Posterior cingulate gyrus (tissue), 11 donors: ENCODE data around the gene ZNF883.
"Not testable (repeated sequence)": the region's sequence is repeated elsewhere in the genome, so short reads cannot be mapped to it uniquely, and the experiment has no call there.

ENCODE experiments used
- DNase-seq, 10 donors: peaks; one replicate each; pipeline versions ENCODE4 v3.0.0 to v3.0.0-alpha.2; 2020 to 2021; ENCODE audit warnings: mixed read lengths in 3 of 10
- intact Hi-C: fragments of 100-400 bp; cut with DNase I; formaldehyde crosslinking; loops from one replicate; pipeline ENCODE4 v1.15.1; 2023

ZNF883 gene

DNA sequence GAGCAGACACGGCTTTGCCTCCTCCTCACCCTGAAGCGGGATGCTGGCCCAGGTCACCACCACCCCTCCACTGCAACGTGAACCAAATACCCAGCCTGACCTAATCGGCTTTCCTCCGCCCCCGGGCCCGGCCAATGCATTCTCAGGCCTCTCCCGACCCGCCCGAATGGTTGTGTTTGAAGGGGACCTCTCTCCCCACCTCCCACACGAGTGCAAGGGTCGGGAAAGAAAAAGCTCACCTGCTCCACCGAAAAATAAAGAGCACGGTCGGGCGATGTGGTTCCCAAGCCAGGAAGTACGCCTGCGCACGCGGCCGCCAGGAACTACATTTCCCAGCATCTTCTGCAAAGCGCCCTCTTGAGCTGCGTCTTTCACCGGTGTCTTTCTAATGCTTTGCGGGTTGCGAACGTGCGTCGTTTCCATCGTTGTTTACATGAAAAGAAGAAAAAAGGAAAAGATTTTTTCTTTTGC is at the start of gene ZNF883:
TSS of gene ZNF883 (minus strand) at position 282 of the 471 bp plus-strand sequence.
- intact Hi-C loops: loop anchor here (1.0 kb wide), 1 partner anchor 44 kb away; the partner anchor contains the start of gene ZFP37
- peak; percentile 55 to 95 (median 70) for DNase-seq

DNA sequence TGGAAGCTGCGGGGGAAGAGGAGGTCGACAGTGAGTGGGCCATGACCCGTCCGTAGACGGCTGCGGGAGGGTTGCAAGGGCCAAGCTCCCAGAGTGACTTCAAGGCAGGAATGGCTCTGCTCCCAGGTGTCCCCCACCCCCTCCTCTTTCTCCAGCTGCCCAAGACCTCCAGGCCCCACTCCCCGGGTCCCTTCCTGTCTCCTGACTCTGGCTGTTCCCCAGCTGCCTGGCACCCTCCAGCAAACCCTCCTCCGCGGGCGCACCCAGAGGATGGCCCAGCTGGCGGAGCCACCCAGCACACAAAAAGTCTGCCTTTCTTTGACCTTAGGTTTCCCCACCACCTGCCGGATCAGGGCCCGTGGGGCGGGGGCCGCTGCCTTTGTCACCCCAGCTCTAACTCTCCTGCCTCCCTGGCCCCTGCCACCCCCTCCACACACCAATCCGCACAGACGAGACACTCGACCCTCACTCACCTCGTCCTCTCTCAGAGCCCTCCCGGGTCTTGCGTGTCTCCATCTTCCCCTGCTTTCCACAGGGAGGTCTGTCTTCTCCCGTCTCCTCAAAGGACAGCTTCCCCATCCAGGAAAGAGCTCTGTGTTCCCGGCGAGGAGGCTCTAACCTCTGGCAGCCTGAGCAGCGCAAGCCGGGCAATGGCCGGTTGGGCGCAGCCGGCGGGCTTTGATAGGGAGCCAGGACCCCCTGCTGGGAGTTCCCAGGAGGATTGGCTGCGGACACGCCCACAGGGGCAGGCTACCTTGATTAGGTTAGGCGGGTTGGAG is 49.3 kb upstream of the ZNF883 start:
- intact Hi-C loops: not testable (repeated sequence)
- DNase-seq: peak in 3 of 10 donors; percentile 11 to 87 (median 27)

DNA sequence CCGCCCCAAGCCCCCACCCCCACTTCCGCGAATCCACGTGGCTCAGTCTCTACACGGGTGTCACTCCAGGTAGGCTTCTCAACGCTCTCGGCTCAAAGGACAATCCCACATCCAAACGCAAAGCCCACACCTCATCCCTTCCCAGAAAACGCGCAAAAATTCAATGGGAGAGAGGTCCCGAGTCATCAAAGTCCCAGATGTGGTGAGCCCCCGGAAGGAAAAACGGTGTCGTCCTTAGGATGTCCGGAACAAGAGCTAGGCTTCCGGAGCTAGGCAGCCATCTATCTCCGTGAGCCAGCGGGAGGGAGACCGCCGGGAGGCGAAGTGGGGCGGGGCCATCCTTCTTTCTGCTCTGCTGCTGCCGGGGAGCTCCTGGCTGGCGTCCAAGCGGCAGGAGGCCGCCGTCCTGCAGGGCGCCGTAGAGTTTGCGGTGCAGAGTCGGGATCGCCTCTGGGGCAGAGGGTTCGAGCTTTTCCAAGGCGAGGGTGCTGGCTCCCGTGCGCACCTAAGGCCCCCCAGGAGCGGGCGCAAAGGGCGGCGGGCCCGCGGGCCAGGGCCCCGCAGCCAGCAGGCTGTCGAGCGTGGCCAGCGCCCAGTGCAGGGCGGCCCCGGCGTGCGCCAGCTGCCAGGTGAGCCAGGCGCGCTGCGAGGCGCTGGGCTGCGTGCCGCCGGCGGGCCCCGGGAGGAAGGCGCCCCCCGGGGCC is 47.7 kb upstream of the ZNF883 start:
- intact Hi-C loops: loop anchor here (10.0 kb wide), 1 partner anchor 355 kb away; the partner anchor contains the start of genes C9orf43 and POLE3
- peak in 2 of 10 donors; percentile 26 to 86 for DNase-seq

DNA sequence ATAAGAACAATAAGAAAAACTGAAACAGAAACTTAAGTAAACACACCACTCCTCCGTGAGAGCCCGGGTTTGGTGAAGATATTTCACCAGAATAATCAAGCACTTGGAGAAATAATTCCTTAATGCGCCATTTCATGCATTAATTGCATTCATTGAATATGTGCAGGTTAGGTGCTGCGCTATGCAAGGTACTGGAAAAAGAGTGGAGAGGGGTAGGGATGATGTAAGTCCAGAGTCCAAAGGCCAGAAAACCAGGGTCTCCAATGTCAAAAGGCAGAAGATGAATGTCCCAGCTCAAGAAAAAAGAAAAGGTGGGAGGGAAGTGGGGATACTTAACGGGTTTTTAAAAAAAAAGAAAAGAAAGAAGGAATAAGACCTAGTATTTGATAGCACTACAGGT is 45.2 kb upstream of the ZNF883 start:
- intact Hi-C loops: loop anchor here (10.0 kb wide), 1 partner anchor 358 kb away; the partner anchor contains the start of genes C9orf43 and POLE3
- no peak for DNase-seq

DNA sequence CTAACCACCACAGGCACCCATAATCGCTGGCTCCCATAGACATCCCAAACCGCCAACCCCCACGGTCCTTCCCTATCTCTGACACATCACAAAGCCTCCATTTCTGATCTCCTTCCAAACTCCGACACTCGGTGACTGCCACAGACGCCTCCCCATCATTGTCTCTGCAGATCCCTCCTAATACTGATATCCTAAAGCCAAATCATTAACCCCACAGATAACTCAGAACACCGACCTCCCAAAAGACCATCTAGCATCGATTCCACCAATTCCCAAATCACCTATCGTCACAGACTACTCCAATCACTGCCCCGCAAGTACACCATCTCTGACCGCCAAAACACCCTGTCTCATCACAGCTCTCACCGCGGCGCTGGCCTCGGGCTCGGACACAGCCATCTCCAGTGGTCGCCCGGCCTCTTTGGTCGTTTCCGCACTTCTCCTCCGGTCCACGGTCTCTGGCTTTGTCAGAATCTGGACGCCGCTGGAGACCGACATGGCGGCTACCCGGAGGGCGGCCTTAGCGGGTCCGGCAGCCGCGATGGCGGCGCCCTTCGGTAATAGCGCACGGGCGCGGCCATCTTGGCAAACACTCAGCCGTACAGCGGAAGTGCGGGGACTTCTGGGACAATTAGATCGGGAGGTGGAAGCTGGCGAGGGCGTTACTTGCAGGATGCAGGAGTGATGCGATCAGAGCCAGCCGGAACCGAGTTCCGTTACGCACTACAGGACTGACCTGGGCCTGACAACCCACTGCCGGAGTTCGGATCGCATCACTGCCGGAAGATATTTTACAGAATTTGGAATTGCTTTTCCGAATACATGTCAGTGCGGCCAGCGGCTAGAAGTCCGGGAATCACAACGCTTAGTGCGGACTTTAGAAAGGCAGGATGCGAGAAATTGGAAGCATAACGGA is 44.5 kb upstream of the ZNF883 start, which contains the start of gene ZFP37:
TSS of gene ZFP37 (minus strand) at position 534 of the 916 bp plus-strand sequence. CDS start at position 498, 36 bp downstream.
- DNase-seq: peak; percentile 88 to 99 (median 95)
- intact Hi-C loops: loop anchor here (1.0 to 10.0 kb wide), 2 partner anchors 44 to 358 kb away; partner anchors contain the start of genes C9orf43, POLE3 and ZNF883

DNA sequence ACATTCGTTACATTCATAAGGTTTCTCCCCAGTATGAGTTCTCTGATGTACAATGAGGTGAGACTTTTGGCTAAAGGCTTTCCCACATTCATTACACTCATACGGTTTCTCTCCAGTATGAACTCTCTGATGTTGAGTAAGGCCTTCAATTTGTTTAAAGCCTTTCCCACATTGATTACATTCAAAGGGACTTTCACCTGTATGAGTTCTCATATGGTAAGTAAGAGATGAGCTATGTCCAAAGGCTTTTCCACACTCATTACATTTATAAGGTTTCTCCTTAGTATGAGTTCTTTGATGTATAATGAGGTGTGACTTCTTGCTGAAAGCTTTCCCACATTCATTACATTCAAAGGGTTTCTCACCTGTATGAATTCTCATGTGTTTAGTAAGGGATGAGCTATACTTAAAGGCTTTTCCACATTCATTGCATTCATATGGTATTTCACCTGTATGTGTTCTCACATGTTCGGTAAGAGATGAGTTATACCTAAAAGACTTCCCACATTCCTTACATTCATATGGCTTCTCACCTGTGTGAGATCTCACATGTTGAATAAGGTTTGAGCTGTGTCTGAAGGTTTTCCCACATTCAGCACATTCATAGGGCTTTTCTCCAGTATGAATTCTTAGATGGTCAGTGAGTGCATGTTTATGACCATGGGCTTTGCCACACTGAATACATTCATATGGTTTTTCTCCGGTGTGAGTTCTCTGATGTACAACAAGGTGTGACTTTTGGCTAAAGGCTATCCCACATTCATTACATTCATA is 31.1 kb upstream of the ZNF883 start:
- no peak for DNase-seq
- intact Hi-C loops: no loop called here

DNA sequence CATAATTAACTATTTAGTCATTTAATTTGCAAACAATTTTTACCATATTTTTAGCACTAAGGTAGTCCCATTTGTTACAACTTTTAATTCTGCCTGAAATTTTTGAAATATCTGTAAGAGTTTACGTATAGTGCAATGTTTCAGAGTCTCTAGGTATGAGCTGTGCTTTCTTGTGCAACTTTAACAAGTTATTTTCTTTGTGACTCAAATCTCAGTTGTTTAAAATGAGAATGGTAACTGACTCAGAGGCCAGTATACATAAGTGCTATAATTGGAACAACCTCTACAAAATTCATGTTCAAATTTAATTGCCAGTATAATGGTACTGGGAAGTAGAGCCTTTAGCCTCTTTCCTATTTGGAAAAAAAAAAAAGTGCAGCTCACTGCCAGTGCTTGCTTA is 14.2 kb upstream of the ZNF883 start:
- intact Hi-C loops: no loop called here

DNA sequence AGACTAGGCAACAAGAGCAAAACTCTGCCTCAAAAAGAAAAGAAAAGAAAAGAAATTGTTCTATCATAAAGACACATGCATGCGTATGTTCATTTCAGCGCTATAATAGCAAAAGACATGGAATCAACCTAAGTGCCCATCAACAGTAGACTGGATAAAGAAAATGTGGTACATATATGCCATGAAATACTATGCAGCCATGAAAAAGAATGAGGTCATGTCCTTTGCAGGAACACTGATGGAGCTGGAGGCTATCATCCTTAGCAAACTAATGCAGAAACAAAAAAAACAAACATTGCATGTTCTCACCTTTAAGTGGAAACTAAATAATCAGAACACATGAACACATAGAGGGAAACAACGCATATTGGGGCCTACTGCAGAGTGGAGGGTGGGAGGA is 6.3 kb upstream of the ZNF883 start:
- intact Hi-C loops: no loop called here
- no peak for DNase-seq

More for the DNA sequence above, 14.2 kb upstream of the ZNF883 start:
- DNase-seq: no peak

DNA sequence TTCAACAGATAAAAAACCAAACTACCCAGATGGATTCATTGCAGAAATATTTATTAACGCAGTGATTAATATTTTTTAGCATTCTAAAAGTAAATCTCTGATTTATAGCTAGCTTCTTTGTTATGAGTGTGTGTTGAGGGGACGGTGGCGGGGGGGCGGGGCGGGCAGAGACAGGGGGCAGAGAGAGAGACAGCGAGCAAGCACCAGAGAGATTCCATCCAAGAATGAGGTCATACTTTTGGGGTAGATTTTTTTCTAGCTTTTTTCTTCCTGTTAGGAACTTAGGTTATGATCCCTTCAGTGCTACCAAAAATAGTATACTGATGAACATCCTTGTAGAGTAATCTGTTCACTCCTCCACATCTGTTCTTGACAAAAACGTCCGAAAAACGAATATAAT is 500 bp upstream of the ZNF883 start:
- DNase-seq: no peak
- intact Hi-C loops: loop anchor here (1.0 kb wide), 1 partner anchor 44 kb away; the partner anchor contains the start of gene ZFP37

DNA sequence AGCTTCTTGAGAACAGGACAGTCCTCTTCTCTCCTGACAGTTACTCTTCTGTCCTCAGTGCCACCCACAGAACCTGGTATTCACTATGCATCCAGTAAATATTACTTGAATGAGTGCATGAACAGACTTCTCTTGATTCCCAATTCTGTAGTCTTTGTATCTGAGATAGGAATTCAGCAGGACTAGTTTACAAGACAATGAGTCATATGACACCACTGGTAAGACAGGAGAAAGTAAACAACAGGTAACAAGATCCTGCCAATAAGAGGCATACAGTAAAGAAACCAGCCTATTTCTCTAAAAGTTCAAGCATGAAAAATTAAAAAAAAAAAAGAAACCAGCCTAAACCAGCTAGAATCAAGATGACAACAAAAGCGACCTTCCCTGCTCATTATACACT is 6.2 kb downstream of the ZNF883 start:
- intact Hi-C loops: no loop called here
- DNase-seq: no peak

DNA sequence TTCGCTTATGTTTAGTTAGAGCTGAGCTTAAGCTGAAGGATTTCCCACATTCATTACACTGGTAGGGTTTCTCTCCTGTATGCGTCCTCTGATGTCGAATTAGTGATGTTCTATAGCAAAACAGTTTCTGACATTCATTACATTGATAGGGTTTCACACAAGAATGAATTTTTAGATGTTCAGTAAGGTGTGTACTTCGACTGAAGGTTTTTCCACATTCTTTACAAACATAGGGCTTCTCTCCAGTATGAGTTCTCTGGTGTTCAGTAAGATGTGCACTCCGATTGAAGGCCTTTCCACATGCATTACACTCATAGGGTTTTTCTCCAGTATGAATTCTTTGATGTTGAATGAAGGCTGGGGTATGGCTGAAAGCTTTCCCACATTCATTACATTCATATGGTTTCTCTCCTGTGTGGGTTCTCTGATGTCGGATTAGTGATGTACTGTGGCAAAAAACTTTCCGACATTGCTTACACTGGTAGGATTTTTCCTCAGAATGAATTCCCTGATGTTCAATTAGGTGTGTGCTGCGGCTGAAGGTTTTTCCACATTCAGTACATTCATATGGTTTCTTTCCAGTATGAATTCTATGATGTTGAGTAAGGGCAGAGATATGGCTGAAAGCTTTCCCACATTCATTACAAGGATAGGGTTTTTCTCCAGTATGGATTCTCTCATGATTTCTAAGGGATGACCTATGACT is 14.6 kb downstream of the ZNF883 start:
- DNase-seq: no peak
- intact Hi-C loops: no loop called here

DNA sequence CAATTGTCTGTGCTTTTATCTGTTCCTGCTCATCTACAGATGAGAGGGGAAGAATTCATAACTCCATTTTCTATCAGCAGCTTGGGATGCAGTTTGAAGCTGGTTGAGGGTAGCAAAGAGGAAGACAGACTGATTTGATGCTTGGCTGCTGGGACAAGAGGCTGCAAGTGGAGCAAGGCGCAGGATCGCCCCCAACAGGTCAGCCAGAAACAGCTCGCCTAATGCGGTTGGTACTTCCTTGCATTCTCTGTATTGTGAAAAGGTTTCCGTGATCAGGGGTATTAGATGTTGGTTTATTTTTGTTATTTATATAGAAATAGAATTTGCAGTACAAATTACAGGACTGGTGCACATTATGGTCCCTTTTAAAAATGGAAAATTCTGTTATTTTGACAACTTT is 40.6 kb downstream of the ZNF883 start:
- no peak for DNase-seq
- intact Hi-C loops: no loop called here

DNA sequence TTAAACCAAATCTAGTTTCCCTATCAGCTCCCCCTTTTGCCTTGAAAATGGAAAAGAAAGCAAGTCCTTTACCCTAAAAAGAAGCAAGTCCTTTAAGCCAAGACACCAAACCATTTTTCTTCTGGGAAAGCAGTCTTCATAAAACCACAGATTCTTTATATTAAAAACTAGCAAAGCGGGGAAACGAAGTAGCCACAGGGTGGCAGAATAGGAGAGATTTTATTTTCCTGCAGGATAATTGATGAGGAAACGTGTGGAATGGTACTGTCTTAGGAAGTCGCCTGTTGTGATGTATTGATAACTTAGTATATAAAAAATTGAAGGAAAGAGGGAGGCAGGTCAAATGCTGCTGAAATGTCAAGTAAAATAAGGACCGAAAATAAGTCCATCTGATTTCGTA is 41.1 kb downstream of the ZNF883 start:
- DNase-seq: no peak
- intact Hi-C loops: no loop called here

DNA sequence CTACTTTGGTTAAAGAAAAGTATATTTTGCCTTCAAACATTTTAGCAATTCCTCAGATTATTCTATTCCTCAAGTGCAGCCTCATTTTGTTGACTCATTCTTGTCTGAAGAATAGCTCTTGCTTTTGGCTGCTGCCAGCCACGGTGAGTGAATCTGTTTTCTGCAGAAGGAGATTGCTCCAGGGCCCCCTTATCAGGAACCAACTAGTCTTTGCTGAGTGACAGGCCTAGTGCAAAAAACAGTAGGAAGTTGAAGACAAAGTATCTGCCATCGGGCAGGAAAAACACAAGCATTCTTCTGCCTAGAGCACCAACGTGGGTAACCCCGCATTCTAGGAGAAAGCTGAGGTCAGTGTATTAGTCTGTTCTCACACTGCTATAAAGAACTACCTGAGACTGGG is 42.3 kb downstream of the ZNF883 start:
- intact Hi-C loops: no loop called here
- DNase-seq: no peak

DNA sequence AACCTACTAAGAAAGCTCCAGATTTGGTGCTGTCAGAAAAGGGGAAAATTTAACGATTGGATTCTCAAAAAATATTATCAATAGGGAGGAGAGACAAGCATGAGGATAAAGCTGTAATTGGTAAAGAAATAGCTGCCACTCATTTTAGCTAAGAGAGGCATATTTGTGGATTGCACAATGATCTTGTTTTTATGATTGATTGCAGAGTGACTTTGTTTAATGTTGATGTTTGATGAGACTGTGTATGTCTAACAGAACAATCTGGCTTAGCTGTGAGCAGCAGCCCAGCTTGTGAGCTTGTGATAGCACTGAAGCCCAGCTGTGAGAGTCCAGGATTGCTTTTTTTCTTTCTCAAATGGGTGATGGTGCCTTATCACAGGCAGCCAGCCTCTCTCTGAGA is 56.4 kb downstream of the ZNF883 start:
- intact Hi-C loops: no loop called here
- no peak for DNase-seq

DNA sequence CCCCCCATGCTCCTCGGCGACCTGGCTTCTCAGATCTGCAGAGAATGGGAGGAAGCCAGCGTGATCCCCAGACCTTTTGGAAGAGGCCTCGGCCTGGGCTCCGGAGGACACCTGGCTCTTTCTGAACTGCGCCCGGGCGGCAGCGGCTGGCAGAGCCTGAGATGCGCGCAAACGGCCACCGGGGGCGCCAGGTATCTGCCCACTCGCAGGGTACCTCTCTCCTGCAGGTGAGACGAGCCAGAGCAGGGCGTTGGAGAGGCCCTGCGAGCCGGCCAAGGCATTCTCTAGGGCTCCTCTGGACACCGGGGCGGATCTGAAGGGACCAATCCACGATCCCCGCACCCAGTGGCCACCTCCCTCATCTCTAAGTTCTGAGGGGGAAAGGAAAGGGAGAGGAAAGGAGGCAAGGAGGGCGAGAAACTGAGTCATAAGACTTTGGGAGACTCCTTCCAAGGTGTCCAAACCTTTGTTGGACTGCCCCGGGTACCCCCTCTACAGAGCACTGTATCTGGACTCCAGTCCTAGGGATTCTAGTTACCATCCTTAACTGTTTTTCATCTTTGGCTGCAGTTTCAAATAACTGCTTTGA is 66.3 kb downstream of the ZNF883 start:
- intact Hi-C loops: no loop called here
- peak in 1 of 10 donors; percentile 67 for DNase-seq

DNA sequence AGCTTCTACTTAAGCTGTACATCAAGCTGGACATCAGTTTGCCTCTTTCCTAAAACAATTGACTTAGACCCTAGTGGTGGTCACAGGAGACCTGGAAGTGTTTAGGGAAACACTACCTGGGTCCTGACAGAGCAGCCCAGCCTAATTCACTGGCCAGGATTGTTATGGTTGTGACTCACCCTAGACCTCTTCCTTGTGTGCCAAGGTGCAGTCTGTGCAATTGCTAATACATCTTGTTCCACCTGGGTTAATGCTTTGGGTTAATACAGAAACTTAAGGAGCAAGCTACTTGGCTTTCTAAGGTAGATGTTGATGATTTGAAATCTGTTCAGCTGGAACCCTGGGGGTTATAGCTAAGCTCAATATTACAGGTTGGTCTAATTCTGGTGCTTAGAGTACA is 72.6 kb downstream of the ZNF883 start:
- no peak for DNase-seq

DNA sequence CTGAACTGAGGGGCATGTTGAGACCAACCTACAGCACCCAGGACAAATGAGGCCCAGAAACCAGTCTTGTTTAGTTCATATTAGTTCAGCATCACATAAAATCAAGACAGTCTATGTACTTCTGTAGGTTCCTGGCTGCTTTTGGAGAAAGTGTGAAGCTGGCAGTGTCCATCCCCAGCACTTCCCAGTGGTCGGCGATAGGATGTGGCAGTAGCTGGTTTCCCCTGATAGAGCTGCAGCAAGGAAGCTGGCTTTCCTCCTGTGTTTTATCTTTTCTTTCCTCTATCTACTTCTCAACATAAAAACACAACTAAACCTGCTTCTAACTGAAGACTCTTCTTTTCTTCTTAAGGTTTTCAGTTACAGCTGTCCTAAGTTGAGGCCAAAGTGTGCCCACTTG is 78.3 kb downstream of the ZNF883 start:
- intact Hi-C loops: loop anchor here (10.0 kb wide), 1 partner anchor 161 kb away; no protein-coding TSS in a partner anchor

More for the DNA sequence above, 72.6 kb downstream of the ZNF883 start:
- intact Hi-C loops: loop anchor here (10.0 kb wide), 1 partner anchor 155 kb away; no protein-coding TSS in a partner anchor

More for the DNA sequence above, 78.3 kb downstream of the ZNF883 start:
- no peak for DNase-seq
